Thoracic aorta (tissue), 2 donors: ENCODE measurements around the gene GALNT9. TPM values are rescaled to one million over a fixed set of nuclear protein-coding genes. Genes with fewer than 3 reads are reported as not detected.
"Not testable (repeated sequence)": the region's sequence is repeated elsewhere in the genome, so short reads cannot be mapped to it uniquely, and the experiment has no call there.

ENCODE experiments used
- ATAC-seq: fragments of 150-250 bp; one replicate; pipeline ENCODE4 v1.8.0; 2017; ENCODE audit warnings: low read depth; ENCODE audit not compliant: insufficient number of reproducible peaks, low FRiP score
- DNase-seq: peaks from one replicate; pipeline ENCODE4 v3.0.0-alpha.2; 2020; ENCODE audit warnings: low spot score
- H3K27ac ChIP-seq, 2 donors: fragments of 200-600 bp; sonication (generic); 1 replicate in 1 of 2; 2 replicates in 1 of 2; pipeline ENCODE4 v1.5.1; 2016; ENCODE audit warnings: mild to moderate bottlenecking in 2 of 2, moderate library complexity in 2 of 2
- H3K27me3 ChIP-seq: fragments of 200-600 bp; sonication (generic); replicated peaks from 2 replicates; pipeline ENCODE4 v1.6.0; 2016; ENCODE audit warnings: mild to moderate bottlenecking; ENCODE audit not compliant: insufficient read depth
- H3K36me3 ChIP-seq: fragments of 200-600 bp; sonication (generic); one replicate; pipeline ENCODE4 v1.5.1; 2016
- H3K4me1 ChIP-seq, 2 donors: fragments of 200-600 bp; sonication (generic); 1 replicate in 1 of 2; 2 replicates in 1 of 2; pipeline versions ENCODE4 v1.5.1 to v1.6.0; 2016; ENCODE audit warnings: low read depth in 2 of 2, mild to moderate bottlenecking in 1 of 2; ENCODE audit not compliant: control insufficient read depth in 1 of 2
- H3K4me3 ChIP-seq: fragments of 200-600 bp; sonication (generic); 2 replicates; pipeline ENCODE4 v1.5.1; 2016; ENCODE audit warnings: mild to moderate bottlenecking
- H3K9me3 ChIP-seq: fragments of 200-600 bp; sonication (generic); 2 replicates; pipeline ENCODE4 v1.5.1; 2016
- total RNA-seq, 2 donors: library from RNA; depleted of rRNA; stranded (reverse); fragments of >200 nt; gene quantifications; one replicate each; pipeline versions ENCODE4 v1.1.0 to v1.2.3, GENCODE V29; 2016
- TF ChIP-seq, protein P1 (sequence below): fragments of 200-600 bp; sonication (generic); IDR thresholded peaks from one replicate; pipeline ENCODE4 v1.5.1; 2019; ENCODE audit warnings: antibody characterized with exemption

The GALNT9 gene
- total RNA-seq, 2 donors from 2014 or later = 1.7 TPM; not detected in 1

GRCh38 chr12:132196038-132196872 lies 133.1 kb downstream of the GALNT9 start:
- ATAC-seq (no peak), DNase-seq (no peak)
- Histone ChIP-seq H3K36me3 (no peaks in the 10 kb centered on the region), H3K9me3 (peaks cover 3% of the 10 kb centered on the region), H3K27me3 (no peaks in the 10 kb centered on the region), H3K4me1 (no peaks in the 10 kb centered on the region), H3K27ac (no peak overlapping the region), H3K4me3 (no peak overlapping the region)
- TF ChIP-seq, protein P1, sequence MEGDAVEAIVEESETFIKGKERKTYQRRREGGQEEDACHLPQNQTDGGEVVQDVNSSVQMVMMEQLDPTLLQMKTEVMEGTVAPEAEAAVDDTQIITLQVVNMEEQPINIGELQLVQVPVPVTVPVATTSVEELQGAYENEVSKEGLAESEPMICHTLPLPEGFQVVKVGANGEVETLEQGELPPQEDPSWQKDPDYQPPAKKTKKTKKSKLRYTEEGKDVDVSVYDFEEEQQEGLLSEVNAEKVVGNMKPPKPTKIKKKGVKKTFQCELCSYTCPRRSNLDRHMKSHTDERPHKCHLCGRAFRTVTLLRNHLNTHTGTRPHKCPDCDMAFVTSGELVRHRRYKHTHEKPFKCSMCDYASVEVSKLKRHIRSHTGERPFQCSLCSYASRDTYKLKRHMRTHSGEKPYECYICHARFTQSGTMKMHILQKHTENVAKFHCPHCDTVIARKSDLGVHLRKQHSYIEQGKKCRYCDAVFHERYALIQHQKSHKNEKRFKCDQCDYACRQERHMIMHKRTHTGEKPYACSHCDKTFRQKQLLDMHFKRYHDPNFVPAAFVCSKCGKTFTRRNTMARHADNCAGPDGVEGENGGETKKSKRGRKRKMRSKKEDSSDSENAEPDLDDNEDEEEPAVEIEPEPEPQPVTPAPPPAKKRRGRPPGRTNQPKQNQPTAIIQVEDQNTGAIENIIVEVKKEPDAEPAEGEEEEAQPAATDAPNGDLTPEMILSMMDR = no peak

DNA sequence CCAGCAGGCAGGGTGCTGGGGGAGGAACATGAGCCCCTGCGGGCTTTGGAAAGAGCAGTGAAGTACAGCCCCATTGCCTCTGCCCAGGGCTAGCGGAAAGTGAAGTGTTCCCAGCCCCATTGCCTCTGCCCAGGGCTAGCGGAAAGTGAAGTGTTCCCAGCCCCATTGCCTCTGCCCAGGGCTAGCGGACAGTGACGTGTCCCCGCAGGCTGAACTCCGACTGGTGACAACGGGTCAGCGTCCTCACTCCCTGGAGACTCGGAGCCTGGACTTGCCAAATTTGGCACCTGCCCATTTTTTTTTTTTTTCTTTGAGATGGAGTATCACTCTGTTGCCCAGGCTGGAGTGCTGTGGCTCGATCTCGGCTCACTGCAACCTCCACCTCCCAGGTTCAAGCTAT lies 134.1 kb downstream of the GALNT9 start:
- ATAC-seq, H3K36me3 ChIP-seq, H3K4me3 ChIP-seq, H3K9me3 ChIP-seq, H3K4me1 ChIP-seq, H3K27ac ChIP-seq, H3K27me3 ChIP-seq, DNase-seq: not testable (repeated sequence)

GRCh38 chr12:132194556-132194955 lies 134.8 kb downstream of the GALNT9 start:
- TF ChIP-seq, protein P1 = no peak
- no peaks in the 10 kb centered on the region for H3K36me3 ChIP-seq
- ATAC-seq (no peak), DNase-seq (no peak)
- peaks cover 3% of the 10 kb centered on the region for H3K9me3 ChIP-seq
- no peaks in the 10 kb centered on the region for H3K27me3 ChIP-seq
- no peak overlapping the region for H3K4me3 ChIP-seq
- peaks cover 6 to 10% of the 10 kb centered on the region in 2 donors for H3K4me1 ChIP-seq
- H3K27ac ChIP-seq = no peak overlapping the region

DNA sequence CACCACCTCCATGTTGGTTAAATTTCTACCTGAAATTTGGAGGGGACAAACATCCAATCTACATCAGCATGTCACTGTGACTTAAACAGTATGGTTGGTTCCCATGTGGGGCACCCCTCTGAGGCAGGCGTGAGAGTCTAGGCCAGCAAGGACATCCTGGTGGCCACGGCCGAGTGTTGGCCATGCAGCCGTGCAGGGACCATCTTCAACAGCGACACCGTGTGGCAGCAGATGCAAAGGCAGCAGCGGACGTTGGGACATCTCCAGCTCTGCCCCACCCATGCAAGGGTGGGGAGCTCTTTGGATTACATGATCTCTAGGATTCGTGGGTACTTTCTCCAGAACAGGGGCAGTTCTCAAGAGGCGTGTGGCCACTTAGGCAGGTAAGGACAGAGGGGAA lies 135.3 kb downstream of the GALNT9 start:
- no peak for ATAC-seq
- H3K36me3 ChIP-seq = no peaks in the 10 kb centered on the region
- no peaks in the 10 kb centered on the region for H3K27me3 ChIP-seq
- TF ChIP-seq, protein P1 = no peak
- H3K9me3 ChIP-seq = peaks cover 3% of the 10 kb centered on the region
- DNase-seq = no peak
- H3K27ac ChIP-seq = no peak overlapping the region
- peaks cover 6 to 10% of the 10 kb centered on the region in 2 donors for H3K4me1 ChIP-seq
- no peak overlapping the region for H3K4me3 ChIP-seq

DNA sequence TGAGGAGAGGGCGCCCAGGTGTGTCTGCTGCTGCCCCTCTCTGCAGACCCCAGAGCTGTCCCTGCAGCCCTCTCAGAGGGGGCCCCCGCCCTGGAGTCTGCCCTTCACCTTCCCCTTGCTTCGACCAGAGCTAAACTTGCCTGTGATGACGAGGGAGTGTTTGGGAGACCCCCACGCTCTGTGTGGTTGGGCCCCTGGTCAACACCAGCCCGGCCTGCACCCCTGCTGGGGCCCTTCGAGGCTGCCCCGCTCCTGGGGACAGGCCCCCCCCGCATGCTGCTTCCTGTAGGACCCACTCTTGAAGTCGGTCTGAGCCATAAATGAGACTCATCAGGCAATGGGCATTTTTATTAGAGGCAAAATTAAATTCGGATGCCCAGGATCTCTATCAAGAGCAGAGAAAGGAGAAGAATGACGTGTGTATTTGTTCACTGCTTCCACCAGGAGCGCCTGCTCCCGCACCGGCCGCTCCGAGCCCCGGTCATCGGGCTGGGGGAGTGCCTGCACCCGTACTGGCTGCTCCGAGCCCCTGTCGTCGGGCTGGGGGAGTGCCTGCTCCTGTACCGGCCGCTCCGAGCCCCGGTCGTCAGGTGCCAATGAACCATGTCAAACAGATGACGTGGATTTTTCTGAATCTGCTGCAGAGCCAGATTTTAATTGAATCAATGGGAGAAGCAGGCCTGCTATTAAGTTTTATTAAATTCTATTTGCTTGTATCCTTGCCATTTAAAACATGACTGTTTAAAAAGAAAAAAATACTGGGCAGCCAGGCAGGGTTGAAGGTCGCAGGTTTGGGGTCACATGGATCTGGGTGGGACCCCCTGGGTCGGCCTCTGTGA lies 137.5 kb downstream of the GALNT9 start:
- H3K4me3 ChIP-seq = no peak overlapping the region
- H3K36me3 ChIP-seq = no peaks in the 10 kb centered on the region
- no peak overlapping the region for H3K27ac ChIP-seq
- no peak for DNase-seq
- H3K9me3 ChIP-seq = peaks cover 3% of the 10 kb centered on the region
- H3K4me1 ChIP-seq = peaks cover 6 to 10% of the 10 kb centered on the region in 2 donors
- ATAC-seq = no peak
- H3K27me3 ChIP-seq = no peaks in the 10 kb centered on the region
- TF ChIP-seq, protein P1 = no peak
